ENCODE measurements around the gene TGFBR3.
A peak's percentile ranks its signal among the peaks of the same experiment; 100 is the strongest.

TGFBR3 gene

GRCh38 chr1:91730801-91731732, 154.9 kb downstream of the TGFBR3 start:
- DNase-seq = peak; percentile 69 to 83 (median 76)

DNA sequence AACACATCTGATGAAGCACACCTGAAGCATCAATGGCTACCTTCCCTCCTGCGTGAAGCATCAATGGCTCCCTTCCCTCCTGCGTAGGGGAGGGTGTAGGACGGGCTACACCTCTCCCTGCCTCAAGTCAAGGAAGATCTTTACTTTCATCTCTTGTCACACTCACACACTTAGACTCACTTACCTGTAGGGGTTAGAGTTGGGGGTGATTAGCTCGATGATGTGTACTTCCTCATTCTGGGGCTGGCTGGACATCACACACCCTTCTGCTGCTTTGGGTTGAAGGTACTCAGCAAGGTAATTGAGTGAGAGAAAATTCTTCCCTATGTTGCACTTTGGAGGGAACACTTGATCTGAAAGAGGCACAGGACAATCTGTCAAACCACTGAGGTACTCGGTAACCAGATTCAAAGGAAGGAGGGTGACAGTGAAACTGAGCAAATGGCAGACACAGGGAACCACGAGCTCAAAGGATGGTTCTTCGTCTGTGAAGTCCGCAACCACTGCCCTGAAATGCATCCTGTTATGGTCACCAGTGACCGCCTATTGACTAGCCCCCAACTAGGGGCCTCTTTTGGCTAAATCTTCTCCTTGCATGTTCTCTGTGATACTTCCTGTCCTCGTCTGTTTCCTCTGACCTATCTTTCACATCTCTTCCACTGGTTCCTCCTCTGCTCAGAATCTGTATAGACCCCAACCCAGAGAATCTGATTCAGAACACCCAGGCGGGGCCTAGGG, 156.2 kb downstream of the TGFBR3 start:
- DNase-seq = no peak

DNA sequence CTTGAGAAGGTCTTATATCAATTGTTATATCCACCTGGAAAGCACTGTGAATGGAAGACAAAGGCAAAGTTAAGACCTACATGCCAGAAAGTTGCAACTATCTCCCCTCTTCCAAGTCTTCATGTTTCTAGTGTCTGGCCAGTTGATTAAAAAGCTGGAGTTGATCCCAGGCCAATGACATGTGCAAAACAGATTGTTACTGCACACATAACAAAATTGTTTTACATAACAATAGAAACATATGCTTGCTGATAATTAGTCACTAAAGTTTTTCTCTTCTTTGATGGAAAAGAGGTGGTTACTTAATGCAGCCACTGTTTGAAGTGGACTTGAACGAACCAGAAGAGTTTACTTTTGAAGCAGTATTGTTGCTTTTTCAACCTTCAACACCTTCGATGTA, 158.2 kb downstream of the TGFBR3 start:
- no peak for DNase-seq

- no peak for DNase-seq
These were observed 159.8 kb downstream of the TGFBR3 start for GRCh38 chr1:91725989-91726721.

- DNase-seq = no peak
These were observed 160.3 kb downstream of the TGFBR3 start for GRCh38 chr1:91725618-91725988.

DNA sequence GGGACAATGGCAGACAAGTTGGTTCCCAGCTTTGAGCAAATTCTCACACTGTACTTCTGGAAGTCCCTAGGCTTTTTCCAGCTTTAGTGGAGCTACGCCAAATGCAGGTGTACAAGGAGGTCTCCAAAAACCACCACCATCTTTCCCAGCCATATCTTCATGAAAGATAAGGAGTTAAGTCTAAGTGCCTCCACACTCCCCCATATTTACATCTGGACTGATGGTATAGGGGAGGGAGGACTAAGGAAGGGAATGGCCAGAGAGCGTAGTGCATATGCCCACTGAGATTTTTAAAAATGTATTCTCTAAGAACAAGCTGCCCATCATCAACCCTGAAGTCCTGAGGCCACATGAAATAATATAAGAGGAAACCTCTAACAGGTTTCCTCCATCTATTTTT, 161.3 kb downstream of the TGFBR3 start:
- DNase-seq = no peak

GRCh38 chr1:91724231-91724630, 161.7 kb downstream of the TGFBR3 start:
- DNase-seq = no peak

- no peak for DNase-seq
These were observed 165.9 kb downstream of the TGFBR3 start for GRCh38 chr1:91720044-91720443.

DNA sequence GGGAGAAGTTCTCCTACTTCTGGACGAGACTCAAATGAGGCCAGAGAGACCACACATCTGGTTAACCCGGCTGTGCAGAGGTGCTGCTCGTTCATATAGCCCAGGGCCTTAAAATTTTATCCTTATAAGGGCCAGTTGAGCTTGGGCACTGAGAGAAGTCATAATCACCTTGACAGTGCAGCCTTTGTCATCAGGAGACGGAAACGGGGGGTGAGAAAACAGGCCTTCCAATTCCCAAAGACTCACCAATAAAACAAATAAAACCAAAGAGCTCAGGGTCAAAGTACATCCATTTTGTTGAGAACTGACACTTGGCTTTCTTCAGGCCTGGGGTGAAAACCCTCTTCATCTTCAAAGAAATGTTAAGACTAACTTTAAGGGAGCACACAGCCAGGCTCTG, 167.1 kb downstream of the TGFBR3 start:
- no peak for DNase-seq

GRCh38 chr1:91718368-91718767, 167.6 kb downstream of the TGFBR3 start:
- DNase-seq = no peak

DNA sequence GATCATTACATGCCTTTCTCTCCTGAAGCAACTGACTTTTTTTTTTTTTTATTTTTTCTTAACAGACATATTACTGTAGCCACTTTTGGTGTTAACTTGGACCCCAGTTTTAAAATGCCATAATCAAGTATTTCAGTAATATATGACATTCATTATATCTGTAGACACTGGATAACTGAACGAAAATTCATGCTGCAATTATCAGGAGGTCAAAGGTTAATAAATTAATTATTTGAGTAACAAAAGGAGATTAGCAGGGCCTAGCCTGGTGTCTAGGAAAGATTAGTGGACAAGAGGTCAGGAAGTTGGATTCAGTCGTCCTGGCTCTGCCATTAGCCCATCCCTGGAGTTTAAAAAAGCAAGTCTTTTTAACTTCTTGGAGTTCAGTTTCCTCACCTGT, 168.1 kb downstream of the TGFBR3 start:
- no peak for DNase-seq

DNA sequence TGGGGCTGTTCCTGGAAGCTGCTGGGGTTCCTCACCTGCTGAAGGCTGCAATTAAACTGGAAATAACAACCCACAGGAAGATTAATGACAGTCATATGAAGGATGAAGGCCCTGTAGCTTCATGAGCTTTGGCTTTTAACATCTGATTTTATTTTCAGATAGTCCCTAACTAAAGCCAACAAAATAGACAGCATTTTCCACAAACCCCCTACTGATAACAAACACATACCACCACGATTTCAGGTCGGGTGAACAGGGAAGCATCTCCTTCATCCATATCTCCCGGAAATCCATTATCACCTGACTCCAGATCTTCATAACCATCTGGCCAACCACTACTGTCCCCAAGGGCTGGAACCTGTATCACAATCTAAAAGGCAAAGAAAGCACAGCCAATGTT, 169.6 kb downstream of the TGFBR3 start:
- DNase-seq = no peak

GRCh38 chr1:91715416-91716000, 170.4 kb downstream of the TGFBR3 start:
- no peak for DNase-seq

DNA sequence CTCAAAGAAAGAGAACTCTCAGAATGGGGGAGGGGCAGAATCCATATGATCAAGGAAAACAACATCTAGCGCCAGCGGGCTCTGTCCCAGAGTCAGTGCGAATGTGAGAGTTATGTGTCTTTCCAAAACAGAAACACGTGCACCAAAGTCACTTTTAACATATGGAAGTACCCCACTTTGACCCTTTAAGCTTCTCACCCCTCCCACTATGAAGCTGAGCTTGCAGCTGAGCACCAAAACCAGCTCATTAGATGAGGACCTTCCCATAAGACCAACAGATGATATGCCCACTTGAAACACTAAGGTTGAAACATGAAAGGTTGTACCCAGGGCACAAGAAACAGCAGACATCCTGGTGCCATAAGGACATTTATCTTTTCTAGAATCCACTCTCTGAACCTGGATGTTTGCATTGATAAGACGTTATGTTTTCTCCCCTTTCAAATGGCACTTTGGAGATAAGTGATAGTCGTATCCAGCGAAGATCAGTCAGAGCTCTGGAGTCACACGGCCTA, 171.0 kb downstream of the TGFBR3 start:
- DNase-seq = no peak

DNA sequence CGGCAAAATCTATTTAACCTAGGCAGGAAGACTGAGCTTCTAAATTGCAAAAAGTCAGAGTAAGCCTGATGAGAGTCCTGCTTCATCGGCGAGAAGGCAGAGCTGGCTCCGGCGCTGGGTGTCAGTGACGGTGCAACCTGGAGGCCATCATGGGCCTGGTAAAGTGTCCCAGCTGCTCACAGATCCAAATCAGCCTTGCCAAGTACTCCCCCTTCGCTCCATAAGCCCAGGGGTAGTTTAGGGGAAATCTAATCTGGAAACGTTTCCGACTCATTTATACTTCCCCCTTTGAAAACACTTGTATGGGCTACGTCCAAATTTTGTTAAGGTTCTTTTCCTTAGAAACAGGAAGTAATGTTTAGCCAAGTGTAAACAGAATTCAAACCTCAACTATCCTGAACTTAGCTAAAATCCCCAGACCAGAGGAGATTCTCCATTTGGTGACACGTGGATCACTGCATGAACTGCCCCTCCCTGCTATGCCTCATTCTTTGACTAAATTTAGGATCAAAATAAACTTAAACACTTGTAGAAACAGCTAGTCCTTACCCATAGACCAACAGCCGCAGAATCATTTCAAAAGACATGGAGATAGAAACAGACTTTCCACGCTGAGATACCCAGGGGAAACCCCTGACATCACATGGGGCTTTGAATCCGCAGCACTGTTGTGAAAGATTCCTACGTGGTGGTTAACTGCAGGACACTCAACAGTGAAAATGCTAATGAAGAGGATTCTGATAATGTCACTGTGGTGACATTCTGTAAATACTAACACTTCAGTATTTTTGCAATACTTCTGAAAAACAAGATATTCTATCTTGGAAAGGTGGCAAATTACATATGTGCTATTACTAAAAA, 172.7 kb downstream of the TGFBR3 start:
- peak; percentile 80 to 91 (median 90) for DNase-seq

DNA sequence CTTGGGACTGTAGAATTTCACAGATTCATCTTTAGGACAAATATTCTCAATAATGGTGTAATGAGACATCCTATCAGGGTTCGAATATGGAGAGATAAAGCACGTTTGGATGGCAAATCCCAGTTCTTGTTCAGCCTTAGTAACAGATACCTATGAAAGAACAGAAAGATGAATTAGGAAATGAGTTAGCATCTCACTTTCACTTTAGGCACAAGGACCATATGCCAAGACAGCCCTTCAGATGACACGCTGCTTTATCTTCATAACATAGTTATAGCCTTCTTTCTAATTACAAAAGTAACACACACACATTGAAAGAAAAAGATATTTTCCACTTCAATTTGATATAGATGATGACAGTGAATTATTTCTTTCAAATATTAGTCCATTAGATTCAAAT, 173.6 kb downstream of the TGFBR3 start:
- no peak for DNase-seq

- DNase-seq = no peak
These were observed 174.3 kb downstream of the TGFBR3 start for GRCh38 chr1:91711504-91712247.

DNA sequence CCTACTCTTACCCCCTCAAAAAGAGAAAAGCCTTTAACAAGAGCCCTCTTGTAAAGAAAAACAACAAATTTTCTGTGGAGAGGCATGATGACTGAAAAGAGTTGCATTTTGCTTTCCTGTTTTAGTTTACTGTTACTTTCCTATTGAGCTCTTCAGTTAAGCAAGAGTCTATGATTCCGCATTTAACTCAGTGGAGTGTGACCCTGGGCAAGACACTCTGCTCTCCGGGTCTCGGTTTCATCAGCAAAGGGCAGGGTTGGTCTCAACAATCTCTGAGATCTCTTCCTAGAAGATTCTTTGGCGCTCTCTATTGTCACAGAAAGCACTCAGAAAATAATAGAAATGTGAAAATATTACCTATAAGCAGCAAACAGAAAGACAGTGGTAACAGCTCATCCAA, 175.7 kb downstream of the TGFBR3 start:
- DNase-seq = no peak

- no peak for DNase-seq
These were observed 177.3 kb downstream of the TGFBR3 start for GRCh38 chr1:91708691-91709090.

DNA sequence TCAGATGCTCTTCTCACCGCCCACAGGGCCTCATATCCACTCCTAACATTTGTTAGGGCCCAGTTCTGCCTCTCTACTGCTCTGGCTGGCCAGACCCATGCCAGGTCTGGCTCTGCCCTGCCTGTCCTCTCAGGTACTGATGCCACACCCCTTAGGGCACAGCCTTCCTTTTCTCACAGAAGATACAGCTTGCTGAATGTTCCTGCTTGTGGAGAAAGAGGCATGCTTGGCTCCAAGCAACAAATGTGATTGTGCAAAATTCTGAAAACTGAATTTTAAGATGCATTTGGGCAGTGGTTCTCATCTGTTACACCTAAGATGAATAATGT, 178.1 kb downstream of the TGFBR3 start:
- no peak for DNase-seq
